Spleen (tissue), 11 donors: ENCODE measurements around the gene INPP4B. TPM values are rescaled to one million over a fixed set of nuclear protein-coding genes. Genes with fewer than 3 reads are reported as not detected.

Experiments used
- DNase-seq: peaks from one replicate; pipeline ENCODE4 v3.0.0-alpha.2; 2020
- H3K27ac ChIP-seq, 8 donors: fragments of 200-600 bp; sonication (generic) in 7 of 8; 1 replicate in 4 of 8; 2 replicates in 4 of 8; pipeline versions ENCODE4 v1.5.0 to v1.8.0; 2016 to 2021; ENCODE audit warnings: inconsistent platforms in 4 of 8, mild to moderate bottlenecking in 4 of 8, moderate library complexity in 1 of 8
- H3K27me3 ChIP-seq, 7 donors: fragments of 200-600 bp; sonication (generic) in 6 of 7; replicated peaks in 1 of 7; 1 replicate in 4 of 7; 2 replicates in 3 of 7; pipeline versions ENCODE4 v1.5.0 to v1.8.0; 2016 to 2021; ENCODE audit warnings: inconsistent platforms in 3 of 7, mild to moderate bottlenecking in 1 of 7
- H3K36me3 ChIP-seq, 6 donors: fragments of 200-600 bp; sonication (generic) in 5 of 6; 1 replicate in 4 of 6; 2 replicates in 2 of 6; pipeline versions ENCODE4 v1.5.0 to v1.8.0; 2016 to 2021; ENCODE audit warnings: inconsistent platforms in 2 of 6
- H3K4me1 ChIP-seq, 6 donors: fragments of 200-600 bp; sonication (generic) in 5 of 6; 1 replicate in 3 of 6; 2 replicates in 3 of 6; pipeline versions ENCODE4 v1.5.0 to v1.8.0; 2016 to 2021; ENCODE audit warnings: inconsistent platforms in 3 of 6
- H3K4me3 ChIP-seq, 8 donors: fragments of 200-600 bp; sonication (generic) in 7 of 8; 1 replicate in 4 of 8; 2 replicates in 4 of 8; pipeline versions ENCODE4 v1.5.0 to v1.8.0; 2016 to 2021; ENCODE audit warnings: inconsistent platforms in 4 of 8, mild to moderate bottlenecking in 4 of 8, moderate library complexity in 2 of 8
- H3K9me3 ChIP-seq, 8 donors: fragments of 200-600 bp; sonication (generic) in 7 of 8; 1 replicate in 4 of 8; 2 replicates in 4 of 8; pipeline versions ENCODE4 v1.5.0 to v1.8.0; 2016 to 2021; ENCODE audit warnings: inconsistent platforms in 4 of 8
- POLR2A ChIP-seq, 3 donors: fragments of 450-650 bp; IDR thresholded peaks; one replicate each; pipeline ENCODE4 v1.5.1; 2017; ENCODE audit warnings: antibody characterized with exemption in 3 of 3, mild to moderate bottlenecking in 1 of 3
- POLR2AphosphoS5 ChIP-seq, 3 donors: sonication (generic); formaldehyde crosslinking; IDR thresholded peaks; one replicate each; pipeline ENCODE4 v1.5.1; 2017; ENCODE audit warnings: antibody characterized with exemption in 3 of 3
- WGBS, 5 donors: extraction: QIAGEN DNeasy Blood & Tissue Kit in 3 of 5; methylation state at CpG; one replicate each; pipeline versions ENCODE4 v1.1.5 to v1.1.7; 2013 to 2018; 5-methylcytosine and 5-hydroxymethylcytosine counted together
- intact Hi-C: fragments of 100-400 bp; cut with DNase I; formaldehyde crosslinking; loops from one replicate; pipeline ENCODE4 v1.15.0; 2023; ENCODE audit warnings: low total_unique reads
- polyA plus RNA-seq, 3 donors: library from polyadenylated mRNA; stranded (reverse); fragments of 200-250 nt; gene quantifications; one replicate each; pipeline ENCODE4 v1.2.1, GENCODE V29; 2013
- total RNA-seq, 7 donors: library from RNA; depleted of rRNA in 3 of 7; stranded (reverse); fragments of >200 nt in 3 of 7; fragmentation: NEBNext Ultra II Directional in 4 of 7; extraction: Animal tissue kit (Norgen Biotek cat#: 25700) in 4 of 7; gene quantifications; one replicate each; pipeline versions ENCODE4 v1.1.0 to v1.2.1, GENCODE V29; 2016 to 2021
- TF ChIP-seq, protein P1 (sequence below), 11 experiments: fragments of 200-600 bp in 7 of 11; fragments of 450-650 bp in 4 of 11; sonication (generic) in 4 of 11; IDR thresholded peaks in 8 of 11; conservative IDR thresholded peaks in 3 of 11; 1 replicate in 7 of 11; 2 replicates in 4 of 11; pipeline versions ENCODE4 v1.4.0 to v1.8.0; 2016 to 2021; ENCODE audit warnings: antibody characterized with exemption in 11 of 11, inconsistent platforms in 4 of 11, mild to moderate bottlenecking in 1 of 11
- donor health status: healthy with polysubstance abuse.
- donor health status: DM: no; HTN: no; CAD: no; lungs with moderate emphysema.
- donor health status: DM: no; HTN: no; CAD: no.
- donor health status: Bipolar disorder and iron deficiency.
- donor health status: healthy.
- donor health status: DM: no; HTN: no; CAD: no.
- donor health status: DM: yes; HTN: yes; CAD: no.

Gene INPP4B
- total and polyA plus RNA-seq, 10 donors = 0.78 to 31.6 (median 26.8) TPM

DNA sequence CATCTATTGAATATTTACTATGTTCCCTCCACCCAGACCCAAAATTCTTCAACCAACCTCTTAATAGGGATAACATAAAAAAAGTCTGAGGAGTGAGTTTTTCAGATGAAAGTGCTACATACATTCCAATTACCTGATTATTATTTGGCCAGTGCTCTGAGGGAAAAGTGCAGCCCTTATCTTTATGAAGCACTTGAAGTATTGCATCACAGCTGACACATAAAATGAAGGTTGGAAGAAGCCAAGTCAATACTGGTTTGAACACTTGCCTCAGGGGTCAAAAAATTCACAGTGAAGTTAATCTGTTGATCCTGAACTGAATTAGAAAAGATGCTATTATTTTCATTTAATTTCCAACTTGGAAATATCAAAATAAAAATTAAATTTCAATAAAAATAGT lies 498.9 kb downstream of the INPP4B start:
- Histone ChIP-seq H3K36me3 (no peaks in the 10 kb centered on the region), H3K4me1 (peaks cover 0 to 44% (median 9%) of the 10 kb centered on the region in 6 donors), H3K27me3 (no peaks in the 10 kb centered on the region), H3K9me3 (no peaks in the 10 kb centered on the region), H3K4me3 (no peak overlapping the region), H3K27ac (no peak overlapping the region)
- TF ChIP-seq POLR2AphosphoS5 (IDR thresholded peaks at IDR 0.05) (no peak), POLR2A (IDR thresholded peaks at IDR 0.05) (no peak)
- TF ChIP-seq, protein P1, sequence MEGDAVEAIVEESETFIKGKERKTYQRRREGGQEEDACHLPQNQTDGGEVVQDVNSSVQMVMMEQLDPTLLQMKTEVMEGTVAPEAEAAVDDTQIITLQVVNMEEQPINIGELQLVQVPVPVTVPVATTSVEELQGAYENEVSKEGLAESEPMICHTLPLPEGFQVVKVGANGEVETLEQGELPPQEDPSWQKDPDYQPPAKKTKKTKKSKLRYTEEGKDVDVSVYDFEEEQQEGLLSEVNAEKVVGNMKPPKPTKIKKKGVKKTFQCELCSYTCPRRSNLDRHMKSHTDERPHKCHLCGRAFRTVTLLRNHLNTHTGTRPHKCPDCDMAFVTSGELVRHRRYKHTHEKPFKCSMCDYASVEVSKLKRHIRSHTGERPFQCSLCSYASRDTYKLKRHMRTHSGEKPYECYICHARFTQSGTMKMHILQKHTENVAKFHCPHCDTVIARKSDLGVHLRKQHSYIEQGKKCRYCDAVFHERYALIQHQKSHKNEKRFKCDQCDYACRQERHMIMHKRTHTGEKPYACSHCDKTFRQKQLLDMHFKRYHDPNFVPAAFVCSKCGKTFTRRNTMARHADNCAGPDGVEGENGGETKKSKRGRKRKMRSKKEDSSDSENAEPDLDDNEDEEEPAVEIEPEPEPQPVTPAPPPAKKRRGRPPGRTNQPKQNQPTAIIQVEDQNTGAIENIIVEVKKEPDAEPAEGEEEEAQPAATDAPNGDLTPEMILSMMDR (IDR thresholded peaks at IDR 0.05 in 8 of 11, conservative IDR thresholded peaks at IDR 0.05 in 3 of 11) = no peak
- DNase-seq = no peak
- intact Hi-C loops = no loop called here

DNA sequence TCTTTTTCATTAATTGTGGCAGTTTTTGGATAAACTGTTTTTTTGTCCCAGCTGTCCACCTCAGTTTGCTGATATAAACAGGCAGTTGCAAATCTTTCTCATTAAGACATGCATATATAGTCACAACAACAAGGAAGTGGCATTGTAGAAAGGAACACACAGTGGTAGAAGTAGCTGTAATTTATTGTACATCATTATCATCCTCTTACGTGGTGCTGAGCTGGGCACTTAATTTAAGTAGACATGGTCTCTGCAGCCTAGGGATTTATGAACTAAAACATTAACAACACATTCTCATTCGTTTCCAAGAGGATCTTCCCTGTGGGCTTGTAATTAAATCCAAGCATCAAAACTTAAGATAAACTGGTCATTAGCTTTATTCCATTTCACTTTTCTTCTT lies 500.2 kb downstream of the INPP4B start:
- no peak overlapping the region for H3K27ac ChIP-seq
- no peak overlapping the region for H3K4me3 ChIP-seq
- WGBS, 5 donors = 57 to 79% (median 62%) methylated on average over 2 of the region's 2 CpGs
- H3K36me3 ChIP-seq = no peaks in the 10 kb centered on the region
- no peaks in the 10 kb centered on the region for H3K9me3 ChIP-seq
- intact Hi-C loops = no loop called here
- no peak for DNase-seq
- TF ChIP-seq, protein P1 (IDR thresholded peaks at IDR 0.05 in 8 of 11, conservative IDR thresholded peaks at IDR 0.05 in 3 of 11) = no peak
- TF ChIP-seq POLR2A (IDR thresholded peaks at IDR 0.05) = no peak
- TF ChIP-seq POLR2AphosphoS5 (IDR thresholded peaks at IDR 0.05) = no peak
- peaks cover 0 to 33% (median 1%) of the 10 kb centered on the region in 6 donors for H3K4me1 ChIP-seq
- no peaks in the 10 kb centered on the region for H3K27me3 ChIP-seq

DNA sequence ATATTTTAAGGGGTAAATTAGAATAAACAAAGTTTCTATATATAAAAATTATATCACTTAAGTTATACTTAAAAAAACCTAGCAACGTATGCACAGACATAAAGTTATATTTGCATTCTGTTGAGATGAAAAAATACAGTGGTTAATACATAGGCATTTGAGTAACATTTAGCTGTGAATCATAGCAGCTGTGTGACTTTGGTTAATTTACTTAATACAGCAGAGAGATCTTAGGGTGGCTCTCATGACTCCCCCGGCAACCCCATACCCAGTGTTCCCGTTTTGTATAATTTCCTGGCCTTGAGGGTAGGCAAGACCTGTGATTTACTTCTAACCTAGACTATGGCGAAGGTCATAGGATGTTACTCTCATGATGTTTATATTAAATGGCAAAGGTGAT lies 504.8 kb downstream of the INPP4B start:
- Histone ChIP-seq H3K4me1 (peaks cover 0 to 12% (median 1%) of the 10 kb centered on the region in 6 donors), H3K36me3 (no peaks in the 10 kb centered on the region), H3K27ac (no peak overlapping the region), H3K9me3 (peaks cover 0 to 4% (median 0%) of the 10 kb centered on the region in 8 donors), H3K4me3 (no peak overlapping the region), H3K27me3 (no peaks in the 10 kb centered on the region)
- WGBS, 5 donors = 80 to 91% (median 87%) methylated on average over 4 of the region's 4 CpGs
- intact Hi-C loops = no loop called here
- TF ChIP-seq POLR2A (IDR thresholded peaks at IDR 0.05) (no peak), POLR2AphosphoS5 (IDR thresholded peaks at IDR 0.05) (no peak)
- TF ChIP-seq, protein P1 (IDR thresholded peaks at IDR 0.05 in 8 of 11, conservative IDR thresholded peaks at IDR 0.05 in 3 of 11) = no peak
- no peak for DNase-seq

DNA sequence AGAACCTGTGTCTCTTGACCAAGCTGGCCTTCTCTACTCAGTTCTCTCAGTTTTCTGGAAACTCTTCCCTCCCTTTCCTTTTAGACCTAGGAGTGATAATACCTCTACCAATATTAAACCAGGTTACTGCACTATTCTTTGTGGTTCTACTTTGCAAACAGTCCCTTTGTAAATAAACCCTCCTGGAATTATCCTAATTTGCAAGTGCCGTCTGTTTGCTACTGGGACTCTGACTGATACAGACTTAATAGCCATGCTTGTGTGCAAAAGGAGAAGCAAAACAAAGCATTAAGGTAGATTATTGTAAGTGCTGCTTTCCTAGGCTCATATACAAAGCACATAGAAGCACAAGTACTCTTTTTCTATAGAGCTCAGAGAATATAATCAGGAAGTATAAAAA lies 507.0 kb downstream of the INPP4B start:
- no peak overlapping the region for H3K4me3 ChIP-seq
- H3K9me3 ChIP-seq = peaks cover 0 to 8% (median 0%) of the 10 kb centered on the region in 8 donors
- H3K36me3 ChIP-seq = no peaks in the 10 kb centered on the region

More for the DNA sequence above, 507.0 kb downstream of the INPP4B start:
- TF ChIP-seq, protein P1 (IDR thresholded peaks at IDR 0.05 in 8 of 11, conservative IDR thresholded peaks at IDR 0.05 in 3 of 11) = no peak
- TF ChIP-seq POLR2AphosphoS5 (IDR thresholded peaks at IDR 0.05) (no peak), POLR2A (IDR thresholded peaks at IDR 0.05) (no peak)
- Histone ChIP-seq H3K27ac (no peak overlapping the region), H3K4me1 (peaks cover 0 to 3% (median 0%) of the 10 kb centered on the region in 6 donors), H3K27me3 (no peaks in the 10 kb centered on the region)
- DNase-seq = no peak
- intact Hi-C loops = no loop called here
- WGBS, 5 donors = 93 to 100% (median 96%) methylated on average over 1 of the region's 1 CpG
